Putamen (tissue), 1 donor: ENCODE results near the gene RLBP1.
A peak's percentile ranks its signal among the peaks of the same experiment; 100 is the strongest.

Source experiments
- DNase-seq: peaks from one replicate; pipeline ENCODE4 v3.0.0-alpha.2; 2016; ENCODE audit warnings: low spot score

The RLBP1 gene

GRCh38 chr15:89177633-89178306, 43.6 kb downstream of the RLBP1 start:
- DNase-seq = peak; percentile 68

- no peak for DNase-seq
Observed at GRCh38 chr15:89177116-89177515, 44.3 kb downstream of the RLBP1 start.

GRCh38 chr15:89175617-89176191, 45.7 kb downstream of the RLBP1 start:
- no peak for DNase-seq

GRCh38 chr15:89174476-89174875, 46.9 kb downstream of the RLBP1 start:
- DNase-seq = no peak

GRCh38 chr15:89172921-89173320, 48.5 kb downstream of the RLBP1 start:
- no peak for DNase-seq

GRCh38 chr15:89171136-89172072, 50.0 kb downstream of the RLBP1 start:
- DNase-seq = peak; percentile 49

- no peak for DNase-seq
Observed at GRCh38 chr15:89170364-89170763, 51.0 kb downstream of the RLBP1 start.

- no peak for DNase-seq
Observed at GRCh38 chr15:89168316-89168833, 53.0 kb downstream of the RLBP1 start.

- no peak for DNase-seq
Observed at GRCh38 chr15:89167267-89168176, 53.9 kb downstream of the RLBP1 start.

- DNase-seq = no peak
Observed at GRCh38 chr15:89165677-89166076, 55.7 kb downstream of the RLBP1 start.

- DNase-seq = no peak
Observed at GRCh38 chr15:89164712-89165211, 56.6 kb downstream of the RLBP1 start.

- DNase-seq = no peak
Observed at GRCh38 chr15:89163271-89164055, 57.9 kb downstream of the RLBP1 start.

- no peak for DNase-seq
Observed at GRCh38 chr15:89161666-89162065, 59.7 kb downstream of the RLBP1 start.
